ENCODE measurements around the gene EIF4E2.

EIF4E2 gene

GRCh38 chr2:232505856-232506255, 44.6 kb upstream of the EIF4E2 start:
- H3K9ac ChIP-seq (ENCODE audit: insufficient read length) = no peak overlapping the region
- no peak for DNase-seq (ENCODE audit: low read depth, low spot score)
- H3K36me3 ChIP-seq (ENCODE audit: insufficient read depth, low read length) = no peaks in the 10 kb centered on the region
- TF ChIP-seq POLR2AphosphoS5 (IDR thresholded peaks at IDR 0.05; ENCODE audit: borderline replicate concordance, low read depth, low read length) (no peak), EZH2 (IDR thresholded peaks at IDR 0.05) (no peak), FOXP2 (optimal IDR thresholded peaks at IDR 0.05; ENCODE audit: control extremely low read depth, extremely low read length, insufficient read depth) (no peak)
- H3K4me3 ChIP-seq = no peak overlapping the region
- H3K27ac ChIP-seq = no peak overlapping the region
- no peaks in the 10 kb centered on the region for H3K9me3 ChIP-seq (ENCODE audit: low read depth, low read length)

GRCh38 chr2:232506709-232507108, 43.8 kb upstream of the EIF4E2 start:
- no peak for DNase-seq (ENCODE audit: low read depth, low spot score)
- no peaks in the 10 kb centered on the region for H3K9me3 ChIP-seq (ENCODE audit: low read depth, low read length)
- TF ChIP-seq FOXP2 (optimal IDR thresholded peaks at IDR 0.05; ENCODE audit: control extremely low read depth, extremely low read length, insufficient read depth) = no peak
- TF ChIP-seq EZH2 (IDR thresholded peaks at IDR 0.05) = no peak
- TF ChIP-seq POLR2AphosphoS5 (IDR thresholded peaks at IDR 0.05; ENCODE audit: borderline replicate concordance, low read depth, low read length) = no peak
- H3K36me3 ChIP-seq (ENCODE audit: insufficient read depth, low read length) = no peaks in the 10 kb centered on the region
- no peak overlapping the region for H3K27ac ChIP-seq
- H3K4me3 ChIP-seq = no peak overlapping the region
- no peak overlapping the region for H3K9ac ChIP-seq (ENCODE audit: insufficient read length)

GRCh38 chr2:232508251-232508650, 42.2 kb upstream of the EIF4E2 start:
- Histone ChIP-seq H3K9me3 (ENCODE audit: low read depth, low read length) (no peaks in the 10 kb centered on the region), H3K9ac (ENCODE audit: insufficient read length) (no peak overlapping the region), H3K36me3 (ENCODE audit: insufficient read depth, low read length) (no peaks in the 10 kb centered on the region), H3K27ac (no peak overlapping the region), H3K4me3 (no peak overlapping the region)
- DNase-seq (ENCODE audit: low read depth, low spot score) = no peak
- TF ChIP-seq FOXP2 (optimal IDR thresholded peaks at IDR 0.05; ENCODE audit: control extremely low read depth, extremely low read length, insufficient read depth) (no peak), POLR2AphosphoS5 (IDR thresholded peaks at IDR 0.05; ENCODE audit: borderline replicate concordance, low read depth, low read length) (no peak), EZH2 (IDR thresholded peaks at IDR 0.05) (no peak)

GRCh38 chr2:232511336-232511890, 39.1 kb upstream of the EIF4E2 start:
- no peak overlapping the region for H3K9ac ChIP-seq (ENCODE audit: insufficient read length)
- H3K27ac ChIP-seq = no peak overlapping the region
- no peak overlapping the region for H3K4me3 ChIP-seq
- no peaks in the 10 kb centered on the region for H3K36me3 ChIP-seq (ENCODE audit: insufficient read depth, low read length)
- DNase-seq (ENCODE audit: low read depth, low spot score) = no peak
- TF ChIP-seq POLR2AphosphoS5 (IDR thresholded peaks at IDR 0.05; ENCODE audit: borderline replicate concordance, low read depth, low read length) = no peak
- no peak for TF ChIP-seq EZH2 (IDR thresholded peaks at IDR 0.05)
- no peak for TF ChIP-seq FOXP2 (optimal IDR thresholded peaks at IDR 0.05; ENCODE audit: control extremely low read depth, extremely low read length, insufficient read depth)
- H3K9me3 ChIP-seq (ENCODE audit: low read depth, low read length) = no peaks in the 10 kb centered on the region

- no peak for DNase-seq (ENCODE audit: low read depth, low spot score)
These were observed 37.9 kb upstream of the EIF4E2 start for GRCh38 chr2:232512602-232513001.

GRCh38 chr2:232513353-232513752, 37.1 kb upstream of the EIF4E2 start:
- no peak for TF ChIP-seq POLR2AphosphoS5 (IDR thresholded peaks at IDR 0.05; ENCODE audit: borderline replicate concordance, low read depth, low read length)
- no peak for TF ChIP-seq EZH2 (IDR thresholded peaks at IDR 0.05)
- Histone ChIP-seq H3K4me3 (no peak overlapping the region), H3K9me3 (ENCODE audit: low read depth, low read length) (no peaks in the 10 kb centered on the region), H3K9ac (ENCODE audit: insufficient read length) (no peak overlapping the region), H3K36me3 (ENCODE audit: insufficient read depth, low read length) (no peaks in the 10 kb centered on the region), H3K27ac (no peak overlapping the region)
- DNase-seq (ENCODE audit: low read depth, low spot score) = no peak

More at GRCh38 chr2:232512602-232513001, 37.9 kb upstream of the EIF4E2 start:
- TF ChIP-seq FOXP2 (optimal IDR thresholded peaks at IDR 0.05; ENCODE audit: control extremely low read depth, extremely low read length, insufficient read depth) (no peak), EZH2 (IDR thresholded peaks at IDR 0.05) (no peak), POLR2AphosphoS5 (IDR thresholded peaks at IDR 0.05; ENCODE audit: borderline replicate concordance, low read depth, low read length) (no peak)
- Histone ChIP-seq H3K4me3 (no peak overlapping the region), H3K36me3 (ENCODE audit: insufficient read depth, low read length) (no peaks in the 10 kb centered on the region), H3K9me3 (ENCODE audit: low read depth, low read length) (no peaks in the 10 kb centered on the region), H3K27ac (no peak overlapping the region), H3K9ac (ENCODE audit: insufficient read length) (no peak overlapping the region)

GRCh38 chr2:232515639-232516038, 34.9 kb upstream of the EIF4E2 start:
- DNase-seq (ENCODE audit: low read depth, low spot score) = no peak
- Histone ChIP-seq H3K27ac (no peak overlapping the region), H3K4me3 (no peak overlapping the region), H3K9ac (ENCODE audit: insufficient read length) (no peak overlapping the region), H3K36me3 (ENCODE audit: insufficient read depth, low read length) (no peaks in the 10 kb centered on the region), H3K9me3 (ENCODE audit: low read depth, low read length) (no peaks in the 10 kb centered on the region)
- TF ChIP-seq FOXP2 (optimal IDR thresholded peaks at IDR 0.05; ENCODE audit: control extremely low read depth, extremely low read length, insufficient read depth) (no peak), POLR2AphosphoS5 (IDR thresholded peaks at IDR 0.05; ENCODE audit: borderline replicate concordance, low read depth, low read length) (no peak), EZH2 (IDR thresholded peaks at IDR 0.05) (no peak)

- Histone ChIP-seq H3K4me3 (no peak overlapping the region), H3K9ac (ENCODE audit: insufficient read length) (no peak overlapping the region), H3K27ac (no peak overlapping the region), H3K9me3 (ENCODE audit: low read depth, low read length) (no peaks in the 10 kb centered on the region), H3K36me3 (ENCODE audit: insufficient read depth, low read length) (no peaks in the 10 kb centered on the region)
- no peak for DNase-seq (ENCODE audit: low read depth, low spot score)
- TF ChIP-seq POLR2AphosphoS5 (IDR thresholded peaks at IDR 0.05; ENCODE audit: borderline replicate concordance, low read depth, low read length) = no peak
- TF ChIP-seq EZH2 (IDR thresholded peaks at IDR 0.05) = no peak
- no peak for TF ChIP-seq FOXP2 (optimal IDR thresholded peaks at IDR 0.05; ENCODE audit: control extremely low read depth, extremely low read length, insufficient read depth)
These were observed 33.9 kb upstream of the EIF4E2 start for GRCh38 chr2:232516551-232516950.

GRCh38 chr2:232518844-232519243, 31.6 kb upstream of the EIF4E2 start:
- DNase-seq (ENCODE audit: low read depth, low spot score) = no peak
- no peak overlapping the region for H3K9ac ChIP-seq (ENCODE audit: insufficient read length)
- no peak overlapping the region for H3K4me3 ChIP-seq
- no peaks in the 10 kb centered on the region for H3K9me3 ChIP-seq (ENCODE audit: low read depth, low read length)
- H3K27ac ChIP-seq = no peak overlapping the region
- no peak for TF ChIP-seq POLR2AphosphoS5 (IDR thresholded peaks at IDR 0.05; ENCODE audit: borderline replicate concordance, low read depth, low read length)
- no peak for TF ChIP-seq FOXP2 (optimal IDR thresholded peaks at IDR 0.05; ENCODE audit: control extremely low read depth, extremely low read length, insufficient read depth)
- TF ChIP-seq EZH2 (IDR thresholded peaks at IDR 0.05) = no peak
- H3K36me3 ChIP-seq (ENCODE audit: insufficient read depth, low read length) = no peaks in the 10 kb centered on the region

Measured in SK-N-MC (cell line).